Heart left ventricle (tissue), 16 donors: ENCODE measurements around the gene SMPD2. TPM values are rescaled to one million over a fixed set of nuclear protein-coding genes. Genes with fewer than 3 reads are reported as not detected.

Experiments
- ATAC-seq, 4 donors: fragments of 200-7000 bp; cut with Tn5 transposase; one replicate each; pipeline ENCODE4 v1.9.1; 2020 to 2022; ENCODE audit warnings: moderate library complexity in 4 of 4, mild to moderate bottlenecking in 3 of 4, moderate number of reproducible peaks in 1 of 4
- DNase-seq, 5 donors: peaks; one replicate each; pipeline ENCODE4 v3.0.0-alpha.2; 2020
- H3K27ac ChIP-seq, 12 donors: fragments of 200-600 bp; sonication (generic) in 4 of 12; one replicate each; pipeline versions ENCODE4 v1.5.0 to v1.8.0; 2016 to 2022; ENCODE audit warnings: mild to moderate bottlenecking in 2 of 12
- H3K27me3 ChIP-seq, 9 donors: fragments of 200-600 bp; sonication (generic) in 2 of 9; one replicate each; pipeline versions ENCODE4 v1.5.1 to v1.8.0; 2016 to 2022; ENCODE audit warnings: mild to moderate bottlenecking in 3 of 9
- H3K36me3 ChIP-seq, 9 donors: fragments of 200-600 bp; sonication (generic) in 2 of 9; one replicate each; pipeline versions ENCODE4 v1.5.0 to v1.8.0; 2018 to 2022; ENCODE audit warnings: mild to moderate bottlenecking in 2 of 9
- H3K4me1 ChIP-seq, 12 donors: fragments of 200-600 bp; sonication (generic) in 4 of 12; one replicate each; pipeline versions ENCODE4 v1.5.0 to v1.8.0; 2016 to 2022; ENCODE audit warnings: mild to moderate bottlenecking in 3 of 12
- H3K4me3 ChIP-seq, 12 donors: fragments of 200-600 bp; sonication (generic) in 4 of 12; one replicate each; pipeline versions ENCODE4 v1.5.0 to v1.8.0; 2017 to 2022; ENCODE audit warnings: mild to moderate bottlenecking in 9 of 12, moderate library complexity in 4 of 12
- H3K9me3 ChIP-seq, 12 donors: fragments of 200-600 bp; sonication (generic) in 4 of 12; one replicate each; pipeline versions ENCODE4 v1.5.0 to v1.8.0; 2016 to 2022; ENCODE audit warnings: mild to moderate bottlenecking in 1 of 12
- CTCF ChIP-seq, 12 donors: fragments of 200-600 bp; sonication (generic) in 4 of 12; IDR thresholded peaks; one replicate each; pipeline versions ENCODE4 v1.5.0 to v1.8.0; 2018 to 2022; ENCODE audit warnings: antibody characterized with exemption in 12 of 12, mild to moderate bottlenecking in 5 of 12
- POLR2A ChIP-seq, 2 donors: fragments of 450-650 bp; IDR thresholded peaks; one replicate each; pipeline ENCODE4 v1.6.1; 2017; ENCODE audit warnings: antibody characterized with exemption in 2 of 2, mild to moderate bottlenecking in 2 of 2, moderate library complexity in 2 of 2
- WGBS, 4 donors: extraction: QIAGEN DNeasy Blood & Tissue Kit in 2 of 4; methylation state at CpG; one replicate each; pipeline versions ENCODE4 v1.1.5 to v1.1.7; 2013 to 2018; 5-methylcytosine and 5-hydroxymethylcytosine counted together
- intact Hi-C, 10 donors: fragments of 100-400 bp; cut with DNase I; formaldehyde crosslinking; loops; one replicate each; pipeline versions ENCODE4 v1.11.1 to v1.14.2; 2022
- long read RNA-seq, 3 donors: library from polyadenylated mRNA; unstranded; transcript quantifications; one replicate each; pipeline ENCODE4 v2.0.0, GENCODE V29; 2020 to 2021
- polyA plus RNA-seq, 2 donors: library from polyadenylated mRNA; stranded (reverse); fragments of 200-250 nt; gene quantifications; one replicate each; pipeline ENCODE4 v1.2.3, GENCODE V29; 2013
- total RNA-seq, 9 donors: library from RNA; depleted of rRNA in 2 of 9; stranded (reverse); fragments of >200 nt in 2 of 9; fragmentation: NEBNext Ultra II Directional in 3 of 9; extraction: Animal tissue kit (Norgen Biotek cat#: 25700) in 3 of 9; gene quantifications; one replicate each; pipeline versions ENCODE4 v1.1.0 to v1.2.4, GENCODE V29; 2016 to 2023
- donor health status: ischemic (EF 13 %, LVEDD 7.1; RV severe dilation, severe dysfunction).
- donor health status: healthy with polysubstance abuse.
- donor health status: DM: no; HTN: yes; CAD: no.
- donor health status: DM: no; HTN: no; CAD: no.
- donor health status: ischemic (EF 25% LVEDD 6.9; RV normal size, moderate dysfunction).
- donor health status: ischemic (EF 25% LVEDD 5.7; RV mildly dilated, moderate dysfunction).
- donor health status: healthy.
- donor health status: DM: yes; HTN: yes; CAD: no.
- donor health status: ischemic (EF 35%, LVEDD 5.7; RV mildly dilated, moderate dysfunction).
- donor health status: nonischemic (EF 11% LVEDD 7.7; RV severe dilation, severe dysfunction).
- donor health status: DM: yes; HTN: yes; CAD: no.
- donor health status: PGD.
- donor health status: ischemic (EF 29% LVEDD 5.4; RV normal size, mild dysfunction).
- donor health status: nonischemic (EF 23%, LVEDD 6.1; RV moderate dilation, normal function).

The SMPD2 gene
- 1 to 10 TPM; 2.0 to 7.1 (median 4.1) TPM for total RNA-seq
- 1 to 10 TPM; 4.2 to 9.6 TPM for polyA plus RNA-seq
- long read RNA-seq, donor 1, transcript SMPD2-201 (10 exons, 1,645 nt), result major isoform, 5 of 9 reads
- long read RNA-seq, donor 1, partial matches to known transcripts, result 0 of 9 reads
- long read RNA-seq, donor 1, other reads (novel, unspliced or antisense), result 4 of 9 reads
- long read RNA-seq, donor 2, transcript SMPD2-201 (10 exons, 1,645 nt), result major isoform, 49 of 65 reads
- long read RNA-seq, donor 2, partial matches to known transcripts, result 1 of 65 reads
- long read RNA-seq, donor 2, other reads (novel, unspliced or antisense), result 15 of 65 reads
- long read RNA-seq, donor 3, transcript SMPD2-201 (10 exons, 1,645 nt), result major isoform, 13 of 21 reads
- long read RNA-seq, donor 3, partial matches to known transcripts, result 0 of 21 reads
- long read RNA-seq, donor 3, other reads (novel, unspliced or antisense), result 8 of 21 reads

DNA sequence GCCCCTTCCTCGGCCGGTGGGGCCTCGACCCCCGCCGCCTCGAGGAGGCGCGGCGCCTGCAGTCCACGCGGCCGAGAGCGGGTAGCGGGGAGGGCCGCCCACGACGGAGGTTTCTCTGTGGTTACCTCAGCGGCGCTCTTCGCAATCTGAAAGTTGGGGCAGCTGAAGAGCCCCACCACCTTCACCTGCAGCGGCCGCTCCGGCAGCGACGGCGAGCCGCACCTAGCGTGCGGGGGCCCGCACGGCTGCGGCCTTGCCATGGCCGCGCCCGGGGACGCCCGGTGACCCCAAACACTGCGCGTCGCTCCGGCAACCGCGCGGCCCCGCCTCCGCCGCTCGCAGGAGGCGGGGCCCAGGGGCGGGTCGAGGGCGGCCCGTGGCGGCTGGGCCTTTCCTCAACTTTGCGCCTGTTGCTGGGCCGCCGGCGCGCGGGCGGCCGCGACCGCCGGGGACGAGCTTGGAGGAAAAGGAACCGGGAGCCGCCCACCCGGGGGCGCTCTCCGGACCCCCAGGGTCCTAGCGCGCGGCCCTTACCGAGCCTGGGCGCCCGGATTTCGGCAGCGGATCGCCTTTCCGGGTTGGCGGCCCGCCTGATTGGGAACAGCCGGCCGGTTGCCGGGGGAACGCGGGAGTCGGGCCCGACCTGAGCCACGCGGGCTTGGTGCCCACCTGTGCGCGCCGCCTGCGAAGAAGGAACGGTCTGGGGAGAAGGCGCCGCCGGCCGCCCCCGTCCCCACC, at the start of gene SMPD2, which contains the start of gene PPIL6:
TSS of gene SMPD2 (plus strand) at position 394 of the 738 bp plus-strand sequence. CDS start 398 bp downstream, outside the sequence.
TSS of gene PPIL6 (minus strand) at position 298 of the 738 bp plus-strand sequence. CDS start at position 260, 38 bp downstream.
- Histone ChIP-seq H3K4me1 (peaks cover 0 to 24% (median 15%) of the 10 kb centered on the region in 12 donors), H3K36me3 (peaks cover 0 to 28% (median 12%) of the 10 kb centered on the region in 9 donors), H3K4me3 (peak within 1 kb of the TSS; percentile 69 to 97 (median 84)), H3K9me3 (no peaks in the 10 kb centered on the region), H3K27ac (peak within 1 kb of the TSS; percentile 47 to 89 (median 82)), H3K27me3 (no peaks in the 10 kb centered on the region)
- WGBS, 4 donors, result 1 to 2% (median 1%) methylated on average over 24 to 102 of the region's 102 CpGs
- peak; percentile 90 to 94 (median 92) for DNase-seq
- TF ChIP-seq CTCF (IDR thresholded peaks at IDR 0.05), result peak; percentile 16 to 68 (median 44)
- peak in 1 of 2 donors; percentile 69 for TF ChIP-seq POLR2A (IDR thresholded peaks at IDR 0.05)
- intact Hi-C loops, result loop anchor here in 5 of 10 donors (1.0 to 5.0 kb wide), 6 partner anchors 42 to 58 kb away; partner anchors contain the start of genes CD164 (in 4 of the 5) and ZBTB24 (in 1 of the 5)
- peak; percentile 82 to 96 (median 94) for ATAC-seq

DNA sequence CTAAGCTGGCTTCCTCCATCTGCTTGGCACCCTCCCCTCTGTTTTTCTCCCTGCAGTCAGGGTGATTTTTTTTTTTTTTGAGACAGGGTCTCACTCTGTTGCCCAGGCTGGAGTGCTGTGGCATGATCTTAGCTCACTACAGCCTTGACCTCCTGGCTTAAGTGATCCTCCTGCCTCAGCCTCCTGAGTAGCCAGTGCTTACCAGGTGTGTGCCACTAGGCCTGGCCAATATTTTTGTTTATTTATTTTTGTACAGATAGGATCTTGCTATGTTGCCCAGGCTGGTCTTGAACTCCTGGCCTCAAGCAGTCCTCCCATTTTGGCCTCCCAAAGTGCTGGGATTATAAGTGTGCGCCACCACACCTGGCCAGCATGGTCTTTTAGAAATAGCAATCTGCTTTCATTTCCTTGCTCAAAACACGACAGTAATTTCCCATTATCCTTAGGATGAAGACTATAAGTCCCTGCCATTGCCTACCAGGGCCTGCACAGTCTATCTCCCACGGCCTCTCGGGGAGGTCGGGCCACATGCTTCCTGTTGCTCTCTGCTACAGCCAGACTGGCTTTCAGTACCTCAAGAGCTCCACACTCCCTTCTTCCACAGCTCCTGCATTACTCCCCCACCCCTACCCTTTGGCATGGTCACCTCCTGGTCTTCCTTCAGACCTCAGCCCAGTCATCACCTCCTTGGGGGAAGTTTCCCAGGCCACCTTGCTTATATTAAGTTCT, 47.2 kb upstream of the SMPD2 start:
- H3K4me1 ChIP-seq, result peaks cover 0 to 21% (median 11%) of the 10 kb centered on the region in 12 donors
- H3K36me3 ChIP-seq, result no peaks in the 10 kb centered on the region
- DNase-seq, result no peak
- no peak overlapping the region for H3K27ac ChIP-seq
- no peak for ATAC-seq
- whole genome bisulfite sequencing, 4 donors, result 70 to 90% (median 86%) methylated on average over 5 of the region's 5 CpGs
- H3K9me3 ChIP-seq, result no peaks in the 10 kb centered on the region
- TF ChIP-seq CTCF (IDR thresholded peaks at IDR 0.05) (no peak), POLR2A (IDR thresholded peaks at IDR 0.05) (no peak)
- intact Hi-C loops, result loop anchor here in 1 of 10 donors (5.0 kb wide), 1 partner anchor 39 kb away; no protein-coding TSS in a partner anchor
- no peak overlapping the region for H3K4me3 ChIP-seq
- no peaks in the 10 kb centered on the region for H3K27me3 ChIP-seq

DNA sequence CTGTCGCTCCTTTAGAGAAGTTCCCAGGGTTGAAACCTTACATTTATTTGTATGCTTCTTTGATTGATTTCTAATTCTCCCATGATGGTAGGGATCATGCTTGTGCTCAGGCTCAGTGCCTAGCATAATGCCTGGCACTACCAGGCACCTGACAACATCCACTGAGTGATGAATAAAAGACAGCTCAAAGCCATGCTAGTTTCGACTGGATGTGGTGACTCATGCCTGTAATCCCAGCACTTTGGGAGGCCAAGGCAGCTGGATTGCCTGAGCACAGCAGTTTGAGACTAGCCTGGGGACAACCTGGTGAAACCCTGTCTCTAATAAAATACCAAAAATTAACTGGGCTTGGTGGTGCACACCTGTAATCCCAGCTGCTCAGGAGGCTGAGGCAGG, 46.6 kb upstream of the SMPD2 start:
- ATAC-seq, result no peak
- 81 to 94% (median 89%) methylated on average over 2 of the region's 2 CpGs for WGBS, 4 donors
- intact Hi-C loops, result loop anchor here in 1 of 10 donors (5.0 kb wide), 1 partner anchor 38 kb away; no protein-coding TSS in a partner anchor
- Histone ChIP-seq H3K27ac (no peak overlapping the region), H3K9me3 (no peaks in the 10 kb centered on the region), H3K4me3 (no peak overlapping the region), H3K4me1 (peaks cover 0 to 21% (median 11%) of the 10 kb centered on the region in 12 donors), H3K36me3 (no peaks in the 10 kb centered on the region), H3K27me3 (no peaks in the 10 kb centered on the region)
- TF ChIP-seq CTCF (IDR thresholded peaks at IDR 0.05), result no peak
- TF ChIP-seq POLR2A (IDR thresholded peaks at IDR 0.05), result no peak
- DNase-seq, result no peak
